H1 (cell line): ENCODE measurements around the gene MEF2B. TPM values are rescaled to one million over a fixed set of nuclear protein-coding genes. Genes with fewer than 3 reads are reported as not detected.

Experiments used
- CTCF ChIA-PET: fragments of 300-600 bp; sonication (Branson Sonifier 250); formaldehyde crosslinking; loops from one replicate; lab custom pipeline; 2021; ENCODE audit not compliant: partially characterized antibody; lab: Charles Lee
- POLR2A ChIA-PET: fragments of 300-600 bp; sonication (Branson Sonifier 250); formaldehyde crosslinking; loops from one replicate; lab custom pipeline; 2021; ENCODE audit warnings: inconsistent platforms; ENCODE audit not compliant: partially characterized antibody; lab: Charles Lee
- DNase-seq, 2 experiments: peaks; one replicate each; pipeline versions ENCODE4 v3.0.0 to v3.0.0-alpha.2; 2010 to 2022; ENCODE audit warnings: low spot score in 2 of 2, low read depth in 1 of 2, mixed read lengths in 1 of 2
- FAIRE-seq: peaks from 2 replicates; lab custom pipeline; 2011; peaks lifted over from hg19 to GRCh38; lab: Jason Lieb, UNC
- H2AFZ ChIP-seq: 2 replicates; pipeline ENCODE4 v1.8.1; 2012; ENCODE audit warnings: low read length, inconsistent platforms
- H2AK5ac ChIP-seq: 2 replicates; pipeline ENCODE4 v1.6.1; 2013; ENCODE audit warnings: low read depth, low read length
- H2BK120ac ChIP-seq: replicated peaks from 2 replicates; pipeline ENCODE3; 2013; ENCODE audit warnings: low read depth, low read length, inconsistent platforms
- H2BK12ac ChIP-seq: 2 replicates; pipeline ENCODE4 v1.6.1; 2013; ENCODE audit warnings: low read depth, low read length
- H2BK15ac ChIP-seq: 2 replicates; pipeline ENCODE4 v1.6.1; 2013; ENCODE audit warnings: low read length
- H2BK20ac ChIP-seq: 2 replicates; pipeline ENCODE4 v1.6.1; 2013; ENCODE audit warnings: low read length
- H2BK5ac ChIP-seq: 2 replicates; pipeline ENCODE4 v1.6.1; 2013; ENCODE audit warnings: low read depth, low read length
- H3K14ac ChIP-seq: 2 replicates; pipeline ENCODE4 v1.6.1; 2013; ENCODE audit warnings: inconsistent platforms; ENCODE audit not compliant: insufficient read length
- H3K18ac ChIP-seq: 2 replicates; pipeline ENCODE4 v1.6.1; 2013; ENCODE audit warnings: low read length; ENCODE audit errors: extremely low read depth
- H3K23ac ChIP-seq: 2 replicates; pipeline ENCODE4 v1.6.1; 2013; ENCODE audit warnings: inconsistent platforms; ENCODE audit not compliant: insufficient read length
- H3K23me2 ChIP-seq: 2 replicates; pipeline ENCODE4 v1.6.1; 2013; ENCODE audit warnings: low read depth, low read length
- H3K27ac ChIP-seq: 2 replicates; pipeline ENCODE4 v1.6.1; 2011; ENCODE audit warnings: low read depth, low read length, inconsistent platforms
- H3K27me3 ChIP-seq, 4 experiments: replicated peaks in 1 of 4; 1 replicate in 1 of 4; 2 replicates in 3 of 4; pipeline versions ENCODE4 v1.6.1 to v1.8.1; 2011 to 2013; ENCODE audit warnings: low read length in 3 of 4, mild to moderate bottlenecking in 3 of 4, inconsistent platforms in 2 of 4, mixed read lengths in 2 of 4, moderate library complexity in 1 of 4; ENCODE audit not compliant: control insufficient read depth in 3 of 4, insufficient read depth in 3 of 4; ENCODE audit errors: extremely low read depth in 1 of 4
- H3K36me3 ChIP-seq, 4 experiments: 2 replicates each; pipeline versions ENCODE4 v1.6.1 to v1.8.1; 2011 to 2013; ENCODE audit warnings: mild to moderate bottlenecking in 4 of 4, low read length in 3 of 4, moderate library complexity in 2 of 4, control low read depth in 1 of 4, inconsistent platforms in 1 of 4; ENCODE audit not compliant: insufficient read depth in 4 of 4, control insufficient read depth in 2 of 4
- H3K4ac ChIP-seq: replicated peaks from 2 replicates; pipeline ENCODE3; 2013; ENCODE audit warnings: low read length, low read depth, mixed read lengths, inconsistent platforms; ENCODE audit not compliant: insufficient read length
- H3K4me1 ChIP-seq, 4 experiments: replicated peaks in 1 of 4; 1 replicate in 1 of 4; 2 replicates in 3 of 4; pipeline versions ENCODE4 v1.6.1 to v1.8.1; 2011 to 2013; ENCODE audit warnings: low read length in 3 of 4, inconsistent platforms in 2 of 4, mixed read lengths in 1 of 4; ENCODE audit not compliant: insufficient read depth in 4 of 4, control insufficient read depth in 3 of 4
- H3K4me2 ChIP-seq, 2 experiments: 2 replicates each; pipeline versions ENCODE4 v1.6.1 to v1.8.1; 2011 to 2013; ENCODE audit warnings: low read depth in 2 of 2, low read length in 2 of 2, control low read depth in 1 of 2, inconsistent platforms in 1 of 2, mild to moderate bottlenecking in 1 of 2; ENCODE audit not compliant: insufficient read depth in 1 of 2
- H3K4me3 ChIP-seq, 4 experiments: fragments of 200-600, 300-600 bp in 1 of 4; sonication (generic), shearing (Covaris generic), sonication (Bioruptor Twin) in 1 of 4; 2 replicates each; pipeline versions ENCODE4 v1.5.1 to v1.8.1; 2011 to 2016; ENCODE audit warnings: low read length in 4 of 4, low read depth in 3 of 4, control low read depth in 2 of 4, inconsistent platforms in 2 of 4, mild to moderate bottlenecking in 2 of 4, mixed read lengths in 1 of 4, moderate library complexity in 1 of 4; ENCODE audit not compliant: insufficient read depth in 2 of 4; ENCODE audit errors: extremely low read depth in 1 of 4
- H3K56ac ChIP-seq: replicated peaks from 2 replicates; pipeline ENCODE3; 2013; ENCODE audit warnings: low read depth, mild to moderate bottlenecking, mixed read lengths, low read length, inconsistent platforms; ENCODE audit not compliant: insufficient read length
- H3K79me1 ChIP-seq: 2 replicates; pipeline ENCODE4 v1.6.1; 2013; ENCODE audit warnings: low read depth, low read length, control low read depth
- H3K79me2 ChIP-seq, 2 experiments: 2 replicates each; pipeline versions ENCODE4 v1.6.1 to v1.8.1; 2012 to 2013; ENCODE audit warnings: low read length in 2 of 2, mild to moderate bottlenecking in 2 of 2, inconsistent platforms in 1 of 2; ENCODE audit not compliant: insufficient read depth in 2 of 2, control insufficient read depth in 1 of 2
- H3K9ac ChIP-seq, 4 experiments: replicated peaks in 1 of 4; 1 replicate in 1 of 4; 2 replicates in 3 of 4; pipeline versions ENCODE4 v1.6.1 to v1.8.1; 2011 to 2013; ENCODE audit warnings: low read depth in 3 of 4, low read length in 3 of 4, control low read depth in 2 of 4, mild to moderate bottlenecking in 2 of 4, moderate library complexity in 2 of 4, inconsistent platforms in 1 of 4; ENCODE audit errors: extremely low read depth in 1 of 4
- H3K9me3 ChIP-seq, 2 experiments: 2 replicates each; pipeline versions ENCODE4 v1.6.1 to v1.8.1; 2012 to 2013; ENCODE audit warnings: mild to moderate bottlenecking in 2 of 2, moderate library complexity in 2 of 2, control low read depth in 1 of 2, inconsistent platforms in 1 of 2, low read depth in 1 of 2, low read length in 1 of 2, mixed read lengths in 1 of 2; ENCODE audit not compliant: insufficient read depth in 2 of 2
- H4K20me1 ChIP-seq, 2 experiments: replicated peaks in 1 of 2; 2 replicates each; pipeline versions ENCODE3 to v1.8.1; 2011 to 2013; ENCODE audit warnings: inconsistent platforms in 2 of 2, low read length in 2 of 2, mild to moderate bottlenecking in 1 of 2; ENCODE audit not compliant: insufficient read depth in 2 of 2, control insufficient read depth in 1 of 2
- H4K5ac ChIP-seq: 2 replicates; pipeline ENCODE4 v1.6.1; 2013; ENCODE audit warnings: low read length, low read depth, mixed read lengths, inconsistent platforms; ENCODE audit not compliant: insufficient read length
- H4K8ac ChIP-seq: 2 replicates; pipeline ENCODE4 v1.8.0; 2013; ENCODE audit warnings: mild to moderate bottlenecking, moderate library complexity, low read length, inconsistent platforms; ENCODE audit not compliant: insufficient read depth; ENCODE audit errors: extremely low read depth
- H4K91ac ChIP-seq: replicated peaks from 2 replicates; pipeline ENCODE3; 2013; ENCODE audit warnings: low read length, mixed read lengths, inconsistent platforms; ENCODE audit not compliant: insufficient read length
- ASH2L ChIP-seq: fragments of 200-600, 300-600 bp; sonication (generic); IDR thresholded peaks from one replicate; pipeline ENCODE4 v1.7.1; 2017; ENCODE audit warnings: low read length
- CREB1 ChIP-seq: IDR thresholded peaks from 2 replicates; pipeline ENCODE4 v1.6.1; 2012; ENCODE audit warnings: inconsistent platforms
- JUND ChIP-seq: IDR thresholded peaks from 2 replicates; pipeline ENCODE4 v1.6.1; 2011; ENCODE audit warnings: mild to moderate bottlenecking, improper control_type of control experiment, low read length
- NANOG ChIP-seq: IDR thresholded peaks from 2 replicates; pipeline ENCODE4 v1.6.1; 2011; ENCODE audit warnings: low read length, low read depth, mild to moderate bottlenecking, inconsistent platforms; ENCODE audit not compliant: insufficient read depth, poor library complexity, severe bottlenecking
- RAD21 ChIP-seq, 2 experiments: IDR thresholded peaks in 1 of 2; conservative IDR thresholded peaks in 1 of 2; 2 replicates each; pipeline ENCODE4 v1.6.1; 2011; ENCODE audit warnings: low read depth in 2 of 2, low read length in 2 of 2, improper control_type of control experiment in 1 of 2, inconsistent platforms in 1 of 2, mild to moderate bottlenecking in 1 of 2, moderate library complexity in 1 of 2
- WGBS, 2 experiments: shearing (Covaris generic) in 1 of 2; methylation state at CpG; one replicate each; pipeline versions ENCODE4 v1.1.6 to v1.1.7; 2013 to 2015; ENCODE audit warnings: low lambda C conversion rate in 2 of 2, mixed read lengths in 2 of 2, inconsistent platforms in 1 of 2, low coverage in 1 of 2, missing lambda C conversion rate in 1 of 2; ENCODE audit not compliant: insufficient replicate concordance in 2 of 2, insufficient coverage in 1 of 2, insufficient read length in 1 of 2; ENCODE audit errors: extremely low coverage in 1 of 2, missing lambda C conversion rate in 1 of 2; 5-methylcytosine and 5-hydroxymethylcytosine counted together
- polyA plus RNA-seq, 7 experiments: library from polyadenylated mRNA; depleted of rRNA in 3 of 7; stranded (reverse) in 5 of 7; unstranded in 2 of 7; fragments of >200 nt in 5 of 7; fragments of 200-250 nt in 2 of 7; gene quantifications; 1 replicate in 5 of 7; 2 replicates in 1 of 7; 4 replicates in 1 of 7; pipeline versions ENCODE4 v1.2.1 to v1.2.3, GENCODE V29; 2011 to 2013; ENCODE audit warnings: missing spikeins in 2 of 7, mixed read lengths in 2 of 7
- total RNA-seq: library from RNA; stranded (reverse); fragmentation: NEBNext Ultra II Directional; extraction: Animal tissue kit (Norgen Biotek cat#: 25700); gene quantifications from 2 replicates; pipeline ENCODE4 v1.2.1, GENCODE V29; 2021

Gene MEF2B
- total and polyA plus RNA-seq, 2 of the 8 experiments (the other 6 are each of a cell fraction or from before 2014, with no cell fraction given): 2.8 to 3.7 TPM

DNA sequence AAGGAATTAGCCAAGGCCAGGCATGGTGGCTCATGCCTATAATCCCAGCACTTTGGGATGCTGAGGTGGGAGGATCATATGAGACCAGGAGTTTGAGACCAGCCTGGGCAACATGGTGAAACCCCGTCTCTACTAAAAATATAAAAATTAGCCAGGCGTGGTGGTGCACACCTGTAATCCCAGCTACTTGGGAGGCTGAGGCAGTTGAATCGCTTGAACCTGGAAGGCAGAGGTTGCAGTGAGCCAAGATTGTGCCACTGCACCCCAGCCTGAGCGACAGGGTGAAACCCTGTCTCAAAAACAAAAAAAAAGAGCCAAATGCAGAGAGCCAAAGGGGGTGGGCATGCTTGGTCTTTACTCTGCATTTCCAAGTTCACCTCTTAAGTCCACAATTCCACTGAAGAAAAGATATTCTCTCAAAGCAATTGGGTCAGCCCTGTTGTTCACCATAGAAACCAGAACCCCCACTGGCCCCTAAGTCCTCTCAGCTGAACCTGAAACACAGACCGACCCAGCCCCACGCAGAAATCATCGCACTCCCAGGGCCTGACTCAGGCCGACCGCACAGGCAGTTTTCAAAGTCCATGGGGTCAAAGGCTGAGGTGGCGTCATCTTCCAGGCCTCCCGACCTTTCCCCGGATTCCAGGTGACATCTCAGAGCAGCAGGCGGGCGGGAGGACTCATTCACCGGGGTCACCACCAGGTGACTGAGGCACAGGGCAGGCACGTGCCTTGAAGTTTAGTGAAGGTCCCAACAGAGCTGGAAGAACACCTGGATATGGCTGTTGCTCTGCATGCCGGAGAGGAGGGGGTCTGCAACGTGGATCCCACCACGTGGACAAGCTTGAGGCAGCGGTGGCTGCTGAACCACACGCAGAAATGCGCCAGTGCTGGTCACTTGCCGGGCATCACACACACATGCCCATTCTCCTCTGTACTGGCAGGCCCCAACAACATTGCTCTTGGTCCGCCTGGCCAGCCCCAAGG lies 73.1 kb downstream of the MEF2B start:
- FAIRE-seq: no peak
- H3K4ac ChIP-seq: no peak overlapping the region
- TF ChIP-seq CREB1 (no peak), ASH2L (no peak), RAD21 (IDR thresholded peaks at IDR 0.05 in 1 of 2, conservative IDR thresholded peaks at IDR 0.05 in 1 of 2; ENCODE audit: low read depth in 2 of 2, low read length in 2 of 2) (no peak), JUND (no peak), NANOG (no peak)

More for the DNA sequence above, 73.1 kb downstream of the MEF2B start:
- Histone ChIP-seq H3K4me1 (peaks cover 0 to 2% (median 0%) of the 10 kb centered on the region in 4 experiments; a peak in 4 of 7 replicates), H2BK12ac (no peak overlapping the region), H3K56ac (no peak overlapping the region), H4K91ac (no peak overlapping the region), H4K8ac (no peak overlapping the region; the same call in 1 of the 2 replicates), H2BK120ac (no peak overlapping the region), H4K5ac (no peak overlapping the region), H3K79me1 (no peaks in the 10 kb centered on the region; the same call in 1 of the 2 replicates), H3K23me2 (no peaks in the 10 kb centered on the region), H3K79me2 (no peaks in the 10 kb centered on the region), H3K9me3 (no peaks in the 10 kb centered on the region), H2AK5ac (no peak overlapping the region), H3K23ac (no peak overlapping the region), H3K9ac (no peak overlapping the region), H2BK5ac (no peak overlapping the region), H3K27ac (no peak overlapping the region), H3K4me2 (no peak overlapping the region), H3K18ac (no peak overlapping the region; the same call in 1 of the 2 replicates), H4K20me1 (no peaks in the 10 kb centered on the region), H2BK20ac (no peak overlapping the region), H3K14ac (no peak overlapping the region), H2AFZ (no peak overlapping the region), H3K36me3 (no peaks in the 10 kb centered on the region), H2BK15ac (no peak overlapping the region), H3K27me3 (peaks cover 0 to 2% (median 0%) of the 10 kb centered on the region in 4 experiments; a peak in 2 of 7 replicates), H3K4me3 (no peak overlapping the region)
- 87% methylated on average over 22 of the region's 24 CpGs; no CpG with 5 or more reads in 1 of the 2 experiments for WGBS, 2 experiments
- CTCF ChIA-PET: interaction anchor here (1.2 to 2.8 kb wide), 10 partner anchors 11 to 59 kb away, joined by 3 to 7 read pairs (median 4); no protein-coding TSS in a partner anchor
- POLR2A ChIA-PET: interaction anchor here (1.0 to 1.3 kb wide), 2 partner anchors 8 to 19 kb away, joined by 3 read pairs; no protein-coding TSS in a partner anchor
- DNase-seq: no peak
